Endothelial cell of umbilical vein (primary cell): Measurements from ENCODE around the gene HYDIN. TPM values are rescaled to one million over a fixed set of nuclear protein-coding genes. Genes with fewer than 3 reads are reported as not detected.

Experiments
- BruUV-seq: library from RNA; stranded (reverse); fragments of 400-500 nt; replicated peaks from 2 replicates; lab custom pipeline; 2021; lab: Mats Ljungman, UMichigan
- CTCF ChIA-PET: fragments of 300-600, 350-600 bp; sonication (Branson Sonifier 250); formaldehyde crosslinking; loops from one replicate; lab custom pipeline; 2021; ENCODE audit warnings: antibody characterized with exemption, inconsistent platforms; lab: Charles Lee
- POLR2A ChIA-PET: fragments of 300-600, 350-600 bp; sonication (Branson Sonifier 250); formaldehyde crosslinking; loops from one replicate; lab custom pipeline; 2021; ENCODE audit warnings: antibody characterized with exemption, inconsistent platforms; lab: Charles Lee
- DNase-seq: peaks from one replicate; pipeline ENCODE4 v3.0.0-alpha.2; 2011; ENCODE audit warnings: low read depth, low spot score
- FAIRE-seq: peaks from 2 replicates; lab custom pipeline; 2011; peaks lifted over from hg19 to GRCh38; lab: Jason Lieb, UNC
- H2AFZ ChIP-seq: 2 replicates; pipeline ENCODE4 v1.6.0; 2012; ENCODE audit warnings: low read depth, low read length, control low read depth, inconsistent platforms
- H3K27ac ChIP-seq: 2 replicates; pipeline ENCODE4 v1.5.1; 2011; ENCODE audit warnings: low read depth, mild to moderate bottlenecking, control low read depth, low read length, moderate library complexity; ENCODE audit not compliant: insufficient read depth
- H3K27me3 ChIP-seq, 2 experiments: 2 replicates each; pipeline versions ENCODE4 v1.6.0 to v1.6.1; 2011; ENCODE audit warnings: low read length in 2 of 2, mixed read lengths in 1 of 2; ENCODE audit not compliant: control insufficient read depth in 2 of 2, insufficient read depth in 2 of 2
- H3K36me3 ChIP-seq, 2 experiments: 2 replicates in 1 of 2; 3 replicates in 1 of 2; pipeline ENCODE4 v1.5.1; 2011; ENCODE audit warnings: low read length in 2 of 2, mild to moderate bottlenecking in 1 of 2, moderate library complexity in 1 of 2; ENCODE audit not compliant: control insufficient read depth in 2 of 2, insufficient read depth in 2 of 2; ENCODE audit errors: extremely low read depth in 1 of 2
- H3K4me1 ChIP-seq: 3 replicates; pipeline ENCODE4 v1.5.1; 2011; ENCODE audit warnings: mild to moderate bottlenecking, low read length; ENCODE audit not compliant: control insufficient read depth, insufficient read depth; ENCODE audit errors: extremely low read depth
- H3K4me2 ChIP-seq: 2 replicates; pipeline ENCODE4 v1.6.1; 2011; ENCODE audit warnings: low read length, control low read depth, mixed read lengths; ENCODE audit not compliant: insufficient read depth
- H3K4me3 ChIP-seq, 3 experiments: fragments of 200-600 bp in 1 of 3; sonication (generic), shearing (Covaris generic) in 1 of 3; replicated peaks in 1 of 3; 2 replicates each; pipeline ENCODE4 v1.5.1; 2011 to 2016; ENCODE audit warnings: control low read depth in 3 of 3, low read length in 3 of 3, mild to moderate bottlenecking in 2 of 3, inconsistent platforms in 1 of 3, low read depth in 1 of 3, moderate library complexity in 1 of 3; ENCODE audit not compliant: insufficient read depth in 1 of 3
- H3K79me2 ChIP-seq: 2 replicates; pipeline ENCODE4 v1.6.0; 2012; ENCODE audit warnings: low read length, inconsistent platforms; ENCODE audit not compliant: control insufficient read depth, insufficient read depth
- H3K9ac ChIP-seq: replicated peaks from 2 replicates; pipeline ENCODE3; 2011; ENCODE audit warnings: low read length, control low read depth; ENCODE audit not compliant: insufficient read depth; ENCODE audit errors: extremely low read depth
- H3K9me1 ChIP-seq: replicated peaks from 3 replicates; pipeline ENCODE4 v1.6.0; 2011; ENCODE audit warnings: mild to moderate bottlenecking, low read length; ENCODE audit not compliant: control insufficient read depth, insufficient read depth; ENCODE audit errors: extremely low read depth
- H3K9me3 ChIP-seq: replicated peaks from 2 replicates; pipeline ENCODE4 v1.5.1; 2012; ENCODE audit warnings: low read length, inconsistent platforms; ENCODE audit not compliant: control insufficient read depth, insufficient read depth
- H4K20me1 ChIP-seq: replicated peaks from 2 replicates; pipeline ENCODE3; 2011; ENCODE audit warnings: mild to moderate bottlenecking, low read length; ENCODE audit not compliant: control insufficient read depth, insufficient read depth; ENCODE audit errors: extremely low read depth
- CTCF ChIP-seq, 2 donors: IDR thresholded peaks; 1 replicate in 1 of 2; 2 replicates in 1 of 2; pipeline ENCODE4 v1.5.1; 2011; ENCODE audit warnings: low read length in 2 of 2, mild to moderate bottlenecking in 2 of 2, moderate library complexity in 2 of 2, control low read depth in 1 of 2, inconsistent platforms in 1 of 2, low read depth in 1 of 2; ENCODE audit not compliant: insufficient read depth in 1 of 2; ENCODE audit errors: extremely low read depth in 1 of 2
- EZH2 ChIP-seq: IDR thresholded peaks from 2 replicates; pipeline ENCODE4 v1.6.1; 2012; ENCODE audit warnings: borderline replicate concordance, low read depth, mild to moderate bottlenecking, moderate library complexity, low read length, inconsistent platforms; ENCODE audit not compliant: severe bottlenecking
- FOS ChIP-seq: IDR thresholded peaks from 2 replicates; pipeline ENCODE4 v1.6.1; 2011; ENCODE audit warnings: mild to moderate bottlenecking, low read length, moderate library complexity, borderline replicate concordance; ENCODE audit not compliant: insufficient read depth
- GATA2 ChIP-seq: IDR thresholded peaks from 2 replicates; pipeline ENCODE4 v1.7.0; 2011; ENCODE audit warnings: low read depth, mild to moderate bottlenecking, moderate library complexity, mixed read lengths, low read length; ENCODE audit not compliant: insufficient read length, insufficient read depth
- JUN ChIP-seq: IDR thresholded peaks from 2 replicates; pipeline ENCODE4 v1.6.1; 2011; ENCODE audit warnings: borderline replicate concordance, low read depth; ENCODE audit not compliant: insufficient read length, insufficient read depth
- MAX ChIP-seq: IDR thresholded peaks from 2 replicates; pipeline ENCODE4 v1.6.1; 2011; ENCODE audit not compliant: insufficient read depth, insufficient read length
- MYC ChIP-seq: IDR thresholded peaks from one replicate; pipeline ENCODE4 v1.6.1; 2011; ENCODE audit warnings: mild to moderate bottlenecking, low read depth, low read length
- POLR2A ChIP-seq: IDR thresholded peaks from 2 replicates; pipeline ENCODE4 v1.6.1; 2012; ENCODE audit warnings: low read depth, mild to moderate bottlenecking, control low read depth, low read length
- POLR2AphosphoS5 ChIP-seq: IDR thresholded peaks from 2 replicates; pipeline ENCODE4 v1.6.1; 2012; ENCODE audit warnings: low read depth, mild to moderate bottlenecking, control low read depth, low read length, moderate library complexity; ENCODE audit not compliant: insufficient read depth
- dilution Hi-C: fragments of 300-500 bp; cut with MboI; formaldehyde crosslinking; loops from one replicate; pipeline ENCODE4 v1.15.0; 2019; ENCODE audit warnings: low sequenced_read_pairs; ENCODE audit not compliant: extremely low pct_ligation_motif_present
- intact Hi-C: fragments of 100-400 bp; cut with micrococcal nuclease; formaldehyde crosslinking; loops from one replicate; pipeline ENCODE4 v1.10.0; 2022
- polyA plus RNA-seq, 4 experiments: library from polyadenylated mRNA; depleted of rRNA in 3 of 4; stranded (reverse) in 3 of 4; unstranded in 1 of 4; fragments of >200 nt; gene quantifications; 2 replicates each; pipeline versions ENCODE4 v1.2.1 to v1.2.3, GENCODE V29; 2011 to 2012; ENCODE audit warnings: missing spikeins in 1 of 4
- total RNA-seq: library from RNA; stranded (reverse); gene quantifications from 2 replicates; pipeline ENCODE4 v1.2.3, GENCODE V29; 2021

HYDIN gene
- total and polyA plus RNA-seq, 2 donors (not counting 3 experiments of a cell fraction or from before 2014, with no cell fraction given) = not detected

- no peaks in the 10 kb centered on the region for H3K9me1 ChIP-seq
- no peak overlapping the region for H2AFZ ChIP-seq
- TF ChIP-seq GATA2 (no peak), JUN (no peak), MAX (no peak)
- POLR2A ChIA-PET = no interaction called here
- CTCF ChIA-PET = no interaction called here
- BruUV-seq = no TSS peak
- dilution Hi-C loops (no loop called here), intact Hi-C loops (no loop called here)
- peaks cover 7 to 61% of the 10 kb centered on the region in 2 experiments for H3K36me3 ChIP-seq
- no peak for DNase-seq
- no peaks in the 10 kb centered on the region for H3K4me1 ChIP-seq
- H3K79me2 ChIP-seq = no peaks in the 10 kb centered on the region
- no peaks in the 10 kb centered on the region for H4K20me1 ChIP-seq
- no peaks in the 10 kb centered on the region for H3K9me3 ChIP-seq
- no peak overlapping the region for H3K9ac ChIP-seq
- no peak overlapping the region for H3K4me3 ChIP-seq
- H3K27me3 ChIP-seq = no peaks in the 10 kb centered on the region
- no peak overlapping the region for H3K27ac ChIP-seq
- no peak for FAIRE-seq
- H3K4me2 ChIP-seq = no peak overlapping the region
These were observed 448.3 kb downstream of the HYDIN start for GRCh38 chr16:70782237-70782636.

GRCh38 chr16:70781800-70782199, 448.7 kb downstream of the HYDIN start:
- Histone ChIP-seq H3K4me3 (no peak overlapping the region), H4K20me1 (no peaks in the 10 kb centered on the region), H3K79me2 (no peaks in the 10 kb centered on the region), H3K27me3 (no peaks in the 10 kb centered on the region), H3K9me1 (no peaks in the 10 kb centered on the region), H3K27ac (no peak overlapping the region), H3K4me1 (no peaks in the 10 kb centered on the region), H3K9me3 (no peaks in the 10 kb centered on the region), H3K9ac (no peak overlapping the region), H3K36me3 (peaks cover 7 to 61% of the 10 kb centered on the region in 2 experiments), H2AFZ (no peak overlapping the region), H3K4me2 (no peak overlapping the region)
- TF ChIP-seq EZH2 (no peak), FOS (no peak), JUN (no peak), MYC (no peak), POLR2A (no peak), MAX (no peak), POLR2AphosphoS5 (no peak), GATA2 (no peak), CTCF (IDR thresholded peaks at IDR 0.05; ENCODE audit: extremely low read depth in 1 of 2, insufficient read depth in 1 of 2, low read depth in 1 of 2, low read length in 2 of 2) (no peak)
- CTCF ChIA-PET = no interaction called here
- intact Hi-C loops (no loop called here), dilution Hi-C loops (no loop called here)
- FAIRE-seq (no peak), DNase-seq (no peak)
- BruUV-seq = no TSS peak
- POLR2A ChIA-PET = no interaction called here
